ENCODE data around the gene VPS9D1.

Gene VPS9D1

DNA sequence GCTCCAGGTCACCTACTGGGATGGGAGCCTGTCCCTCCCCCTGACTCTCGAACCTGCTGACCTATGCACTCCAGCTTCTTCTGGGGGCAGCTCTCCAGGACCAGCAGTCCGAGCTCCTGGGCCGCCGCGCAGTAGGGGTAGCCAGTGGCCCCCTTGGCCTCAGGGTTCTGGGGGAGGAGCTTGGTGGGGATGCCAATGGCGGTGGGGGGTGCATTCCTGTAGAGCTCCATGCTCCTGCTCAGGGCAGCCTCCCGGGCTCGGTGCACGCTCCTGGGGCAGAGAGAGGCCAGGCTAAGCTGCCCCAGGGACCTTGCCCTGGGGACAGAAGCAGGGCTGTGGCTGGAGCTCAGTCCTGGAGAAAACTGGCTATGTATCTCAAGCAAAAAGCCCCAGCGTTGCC is 11.5 kb downstream of the VPS9D1 start:
- POLR2A ChIA-PET: no interaction called here

DNA sequence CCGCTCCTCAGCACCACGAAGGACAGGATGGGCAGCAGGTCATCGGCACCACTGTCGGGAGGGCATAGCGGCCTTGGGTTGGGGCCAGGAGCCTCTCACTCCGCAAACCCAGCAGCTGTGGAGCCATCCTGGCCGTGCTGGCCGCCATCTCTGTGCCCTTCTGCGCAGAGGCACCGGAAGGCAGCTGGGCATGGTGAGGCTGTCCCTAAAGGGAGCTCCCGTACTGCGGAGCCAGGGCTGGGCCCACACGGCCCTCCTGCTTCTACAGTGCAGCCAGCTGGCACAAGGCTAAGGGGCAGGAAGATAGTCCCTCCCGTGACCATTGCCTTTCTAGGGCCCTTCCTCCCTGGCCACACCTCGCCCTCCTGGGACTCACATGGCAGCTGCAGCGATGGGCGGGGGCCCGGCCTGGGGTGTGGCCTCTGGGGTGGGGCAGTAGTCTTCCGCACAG is 12.2 kb downstream of the VPS9D1 start:
- no peak for DNase-seq (ENCODE audit: low read depth, low spot score)
- TF ChIP-seq, protein P1, sequence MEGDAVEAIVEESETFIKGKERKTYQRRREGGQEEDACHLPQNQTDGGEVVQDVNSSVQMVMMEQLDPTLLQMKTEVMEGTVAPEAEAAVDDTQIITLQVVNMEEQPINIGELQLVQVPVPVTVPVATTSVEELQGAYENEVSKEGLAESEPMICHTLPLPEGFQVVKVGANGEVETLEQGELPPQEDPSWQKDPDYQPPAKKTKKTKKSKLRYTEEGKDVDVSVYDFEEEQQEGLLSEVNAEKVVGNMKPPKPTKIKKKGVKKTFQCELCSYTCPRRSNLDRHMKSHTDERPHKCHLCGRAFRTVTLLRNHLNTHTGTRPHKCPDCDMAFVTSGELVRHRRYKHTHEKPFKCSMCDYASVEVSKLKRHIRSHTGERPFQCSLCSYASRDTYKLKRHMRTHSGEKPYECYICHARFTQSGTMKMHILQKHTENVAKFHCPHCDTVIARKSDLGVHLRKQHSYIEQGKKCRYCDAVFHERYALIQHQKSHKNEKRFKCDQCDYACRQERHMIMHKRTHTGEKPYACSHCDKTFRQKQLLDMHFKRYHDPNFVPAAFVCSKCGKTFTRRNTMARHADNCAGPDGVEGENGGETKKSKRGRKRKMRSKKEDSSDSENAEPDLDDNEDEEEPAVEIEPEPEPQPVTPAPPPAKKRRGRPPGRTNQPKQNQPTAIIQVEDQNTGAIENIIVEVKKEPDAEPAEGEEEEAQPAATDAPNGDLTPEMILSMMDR (IDR thresholded peaks at IDR 0.05; ENCODE audit: insufficient read depth, low read length, missing control alignments): no peak
- H3K4me3 ChIP-seq (ENCODE audit: low read depth, low read length): no peak overlapping the region
- CTCF ChIA-PET: interaction anchor here (1.0 to 9.1 kb wide), 5 partner anchors 9 to 153 kb away, joined by 3 to 101 read pairs (median 30); partner anchors contain the start of gene VPS9D1
- POLR2A ChIA-PET: no interaction called here

More for the DNA sequence above, 11.5 kb downstream of the VPS9D1 start:
- CTCF ChIA-PET: interaction anchor here (1.0 to 9.1 kb wide), 4 partner anchors 9 to 201 kb away, joined by 3 to 101 read pairs (median 8); no protein-coding TSS in a partner anchor
- no peak for DNase-seq (ENCODE audit: low read depth, low spot score)
- H3K4me3 ChIP-seq (ENCODE audit: low read depth, low read length): no peak overlapping the region
- TF ChIP-seq, protein P1 (IDR thresholded peaks at IDR 0.05; ENCODE audit: insufficient read depth, low read length, missing control alignments): no peak

DNA sequence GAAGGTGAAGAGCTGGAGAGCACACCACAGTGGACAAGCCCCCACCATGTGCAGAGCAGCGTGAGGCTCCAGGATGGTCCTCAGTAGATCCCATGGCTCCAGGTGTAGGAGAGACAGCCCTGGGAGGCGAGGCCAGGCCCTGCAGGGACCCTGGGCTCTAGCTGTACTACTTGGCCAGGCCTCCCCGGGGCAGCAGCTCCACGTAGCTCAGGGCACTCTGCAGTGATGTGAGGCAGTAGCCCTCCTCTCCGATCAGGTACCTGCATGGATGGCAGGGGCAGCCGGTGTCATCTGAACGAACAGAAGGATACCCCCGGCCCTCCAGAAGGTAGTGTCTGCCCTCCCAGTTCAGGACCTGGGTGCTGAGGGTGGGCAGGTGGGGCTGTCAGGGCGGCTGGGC is 13.0 kb downstream of the VPS9D1 start:
- H3K4me3 ChIP-seq (ENCODE audit: low read depth, low read length): no peak overlapping the region
- TF ChIP-seq, protein P1 (IDR thresholded peaks at IDR 0.05; ENCODE audit: insufficient read depth, low read length, missing control alignments): no peak
- ChIA-PET CTCF (interaction anchor here (0.9 to 9.1 kb wide), 6 partner anchors 8 to 154 kb away, joined by 3 to 101 read pairs (median 22); partner anchors contain the start of gene VPS9D1), POLR2A (interaction anchor here (0.8 to 1.1 kb wide), 2 partner anchors 8 to 10 kb away, joined by 3 read pairs; no protein-coding TSS in a partner anchor)
- no peak for DNase-seq (ENCODE audit: low read depth, low spot score)

DNA sequence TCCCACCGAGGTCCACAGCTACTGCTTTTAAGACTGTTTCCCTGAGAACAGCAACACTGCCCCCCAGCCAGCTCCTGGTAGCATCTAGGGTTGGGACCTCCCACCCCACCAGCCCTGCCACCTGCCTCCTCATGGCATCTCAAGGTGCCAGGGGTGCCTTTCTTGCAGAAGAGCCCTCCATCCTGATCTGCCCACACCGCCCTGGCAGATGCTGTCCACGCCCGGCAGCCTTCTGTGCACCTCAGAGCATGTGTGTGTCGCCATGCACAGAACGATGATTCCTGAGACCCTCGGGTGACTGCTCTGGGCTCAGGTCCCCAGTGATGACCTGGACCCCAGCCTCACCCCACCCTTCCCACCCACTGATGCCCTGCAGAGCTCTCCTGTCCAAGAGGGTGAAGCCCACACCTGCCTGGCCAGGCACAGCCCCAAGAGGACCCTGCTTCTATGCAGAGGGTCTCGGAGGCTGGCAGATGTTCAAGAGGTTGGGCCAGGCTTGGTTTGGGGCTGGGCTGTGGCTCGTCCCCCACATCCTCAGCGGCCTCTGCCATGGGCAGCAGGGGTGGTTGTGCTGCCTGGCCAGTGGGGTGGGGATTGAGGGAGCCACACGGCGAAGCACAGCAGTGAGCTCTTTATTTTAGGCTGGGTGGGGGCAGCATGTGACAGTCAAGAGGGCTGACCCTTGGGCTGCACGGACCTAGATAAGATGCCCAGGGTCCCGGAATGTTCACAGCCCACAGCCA is 14.0 kb downstream of the VPS9D1 start:
- ChIA-PET CTCF (interaction anchor here (0.6 to 9.1 kb wide), 20 partner anchors 7 to 166 kb away, joined by 3 to 101 read pairs (median 3); partner anchors contain the start of genes CDK10, SPIRE2, TCF25 and VPS9D1), POLR2A (interaction anchor here (1.1 to 1.6 kb wide), 4 partner anchors 9 to 20 kb away, joined by 3 to 4 read pairs (median 3); partner anchors contain the start of gene CDK10)
- no peak for DNase-seq (ENCODE audit: low read depth, low spot score)
- no peak overlapping the region for H3K4me3 ChIP-seq (ENCODE audit: low read depth, low read length)
- TF ChIP-seq, protein P1 (IDR thresholded peaks at IDR 0.05; ENCODE audit: insufficient read depth, low read length, missing control alignments): no peak

DNA sequence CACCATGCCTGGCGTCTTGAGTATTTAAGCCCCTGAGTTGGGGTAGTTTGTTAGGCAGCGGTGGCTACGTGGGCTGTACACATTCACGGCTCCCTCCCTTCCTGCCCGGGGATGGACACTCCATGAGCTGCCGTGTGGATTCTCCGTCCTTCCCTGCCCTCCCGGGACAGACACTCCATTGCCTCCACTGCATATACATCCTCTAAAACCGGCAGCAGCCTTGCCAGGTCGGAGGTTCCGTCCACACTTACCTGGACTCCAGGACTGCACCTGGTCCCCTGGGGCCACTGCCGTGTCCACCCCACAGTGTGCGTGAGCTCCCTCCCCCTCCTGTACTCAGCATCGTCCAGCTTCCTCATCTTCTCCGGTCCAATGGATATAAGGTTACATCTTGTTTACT is 15.7 kb downstream of the VPS9D1 start:
- ChIA-PET CTCF (interaction anchor here (1.3 to 9.1 kb wide), 9 partner anchors 9 to 156 kb away, joined by 4 to 101 read pairs (median 14); partner anchors contain the start of genes CDK10 and VPS9D1), POLR2A (no interaction called here)
- H3K4me3 ChIP-seq (ENCODE audit: low read depth, low read length): no peak overlapping the region
- TF ChIP-seq, protein P1 (IDR thresholded peaks at IDR 0.05; ENCODE audit: insufficient read depth, low read length, missing control alignments): no peak
- DNase-seq (ENCODE audit: low read depth, low spot score): no peak

DNA sequence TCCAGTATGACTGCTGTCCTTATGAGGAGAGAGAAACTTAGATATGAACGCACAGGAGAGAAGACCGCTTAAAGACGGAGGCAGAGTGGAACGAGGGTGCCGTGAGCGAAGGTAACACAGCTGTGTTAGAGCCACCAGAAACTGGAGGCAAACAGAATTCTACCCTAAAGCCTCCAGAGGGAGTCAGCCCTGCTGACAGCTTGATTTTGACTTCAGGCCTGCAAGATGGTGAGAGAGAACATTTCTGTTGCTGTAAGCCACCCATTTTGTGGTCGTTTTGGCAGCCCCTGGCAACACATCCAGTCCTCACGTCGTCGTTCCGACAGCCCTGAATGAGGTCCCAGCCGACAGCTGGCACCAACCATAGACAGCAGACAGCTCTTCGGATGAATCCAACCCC is 16.4 kb downstream of the VPS9D1 start:
- ChIA-PET CTCF (interaction anchor here (2.0 to 9.1 kb wide), 6 partner anchors 9 to 157 kb away, joined by 6 to 101 read pairs (median 15); partner anchors contain the start of gene CDK10), POLR2A (no interaction called here)
- no peak for DNase-seq (ENCODE audit: low read depth, low spot score)
- TF ChIP-seq, protein P1 (IDR thresholded peaks at IDR 0.05; ENCODE audit: insufficient read depth, low read length, missing control alignments): no peak
- H3K4me3 ChIP-seq (ENCODE audit: low read depth, low read length): no peak overlapping the region
